PC-9 (cell line): ENCODE data around the gene FOXC2. TPM values are rescaled to one million over a fixed set of nuclear protein-coding genes. Genes with fewer than 3 reads are reported as not detected.

Experiments used
- BruUV-seq: library from RNA; stranded (reverse); fragments of 400-500 nt; replicated peaks from 2 replicates; lab custom pipeline; 2021; lab: Mats Ljungman, UMichigan
- CTCF ChIA-PET: fragments of 300-600 bp; sonication (Branson Sonifier 250); formaldehyde crosslinking; loops from one replicate; lab custom pipeline; 2022; ENCODE audit warnings: antibody characterized with exemption; lab: Charles Lee
- POLR2A ChIA-PET: fragments of 300-600 bp; sonication (Branson Sonifier 250); formaldehyde crosslinking; loops from one replicate; lab custom pipeline; 2022; ENCODE audit warnings: antibody characterized with exemption; ENCODE audit not compliant: unreplicated experiment; lab: Charles Lee
- DNase-seq, 2 experiments: peaks; one replicate each; pipeline versions ENCODE4 v3.0.0 to v3.0.0-alpha.2; 2015 to 2022; ENCODE audit warnings: mixed read lengths in 1 of 2
- H2AFZ ChIP-seq: fragments of 200-600 bp; sonication (generic); 2 replicates; pipeline ENCODE4 v1.8.1; 2017; ENCODE audit warnings: antibody characterized with exemption
- H3F3A ChIP-seq: fragments of 200-600 bp; sonication (generic); 2 replicates; pipeline ENCODE4 v1.8.1; 2017; ENCODE audit warnings: antibody characterized with exemption, mild to moderate bottlenecking, low read depth; ENCODE audit not compliant: insufficient read depth
- H3K27ac ChIP-seq: fragments of 200-600 bp; sonication (generic); 2 replicates; pipeline ENCODE4 v1.6.1; 2016; ENCODE audit warnings: mixed run types
- H3K27me3 ChIP-seq: fragments of 200-600 bp; sonication (generic); 2 replicates; pipeline ENCODE4 v1.6.1; 2016; ENCODE audit warnings: low read depth, mixed run types; ENCODE audit not compliant: insufficient read depth
- H3K36me3 ChIP-seq: fragments of 200-600 bp; sonication (generic); 2 replicates; pipeline ENCODE4 v1.6.1; 2016; ENCODE audit warnings: low read depth, mixed run types
- H3K4me1 ChIP-seq: fragments of 200-600 bp; sonication (generic); replicated peaks from 2 replicates; pipeline ENCODE4 v1.6.1; 2016; ENCODE audit warnings: mixed run types; ENCODE audit not compliant: insufficient read depth
- H3K4me2 ChIP-seq: fragments of 200-600 bp; sonication (generic); 2 replicates; pipeline ENCODE4 v1.6.1; 2017; ENCODE audit warnings: mixed run types
- H3K4me3 ChIP-seq: fragments of 200-600 bp; sonication (generic); 2 replicates; pipeline ENCODE4 v1.6.1; 2016; ENCODE audit warnings: mixed run types
- H3K79me2 ChIP-seq: fragments of 200-600 bp; sonication (generic); 2 replicates; pipeline ENCODE4 v1.6.1; 2017; ENCODE audit warnings: low read depth, mixed run types
- H3K9me2 ChIP-seq: fragments of 200-600 bp; sonication (generic); 2 replicates; pipeline ENCODE4 v1.8.1; 2017; ENCODE audit warnings: mild to moderate bottlenecking; ENCODE audit not compliant: insufficient read depth
- H3K9me3 ChIP-seq: fragments of 200-600 bp; sonication (generic); 2 replicates; pipeline ENCODE4 v1.8.1; 2016; ENCODE audit warnings: low read depth; ENCODE audit not compliant: insufficient read depth
- H4K20me1 ChIP-seq: fragments of 200-600 bp; sonication (generic); 2 replicates; pipeline ENCODE4 v1.8.1; 2017; ENCODE audit not compliant: insufficient read depth
- EZH2 ChIP-seq: fragments of 200-600 bp; sonication (generic); IDR thresholded peaks from 2 replicates; pipeline ENCODE4 v1.8.0; 2017; ENCODE audit warnings: antibody characterized with exemption, low read depth
- intact Hi-C: fragments of 100-400 bp; cut with micrococcal nuclease; formaldehyde crosslinking; loops from one replicate; pipeline ENCODE4 v1.10.0; 2022; ENCODE audit not compliant: unreplicated experiment
- total RNA-seq: library from RNA; stranded (reverse); gene quantifications from 2 replicates; pipeline ENCODE4 v1.2.3, GENCODE V29; 2021
- TF ChIP-seq, protein P1 (sequence below): fragments of 200-600 bp; sonication (generic); conservative IDR thresholded peaks from 2 replicates; pipeline ENCODE4 v1.6.1; 2017; ENCODE audit warnings: mixed run types, antibody characterized with exemption, mild to moderate bottlenecking, moderate library complexity

FOXC2 gene
- total RNA-seq, 1 experiment from 2014 or later, result not detected

- no peaks in the 10 kb centered on the region for H3K4me1 ChIP-seq
- H4K20me1 ChIP-seq, result no peaks in the 10 kb centered on the region
- no peak overlapping the region for H3K27ac ChIP-seq
- no peaks in the 10 kb centered on the region for H3K9me3 ChIP-seq
- TF ChIP-seq, protein P1, sequence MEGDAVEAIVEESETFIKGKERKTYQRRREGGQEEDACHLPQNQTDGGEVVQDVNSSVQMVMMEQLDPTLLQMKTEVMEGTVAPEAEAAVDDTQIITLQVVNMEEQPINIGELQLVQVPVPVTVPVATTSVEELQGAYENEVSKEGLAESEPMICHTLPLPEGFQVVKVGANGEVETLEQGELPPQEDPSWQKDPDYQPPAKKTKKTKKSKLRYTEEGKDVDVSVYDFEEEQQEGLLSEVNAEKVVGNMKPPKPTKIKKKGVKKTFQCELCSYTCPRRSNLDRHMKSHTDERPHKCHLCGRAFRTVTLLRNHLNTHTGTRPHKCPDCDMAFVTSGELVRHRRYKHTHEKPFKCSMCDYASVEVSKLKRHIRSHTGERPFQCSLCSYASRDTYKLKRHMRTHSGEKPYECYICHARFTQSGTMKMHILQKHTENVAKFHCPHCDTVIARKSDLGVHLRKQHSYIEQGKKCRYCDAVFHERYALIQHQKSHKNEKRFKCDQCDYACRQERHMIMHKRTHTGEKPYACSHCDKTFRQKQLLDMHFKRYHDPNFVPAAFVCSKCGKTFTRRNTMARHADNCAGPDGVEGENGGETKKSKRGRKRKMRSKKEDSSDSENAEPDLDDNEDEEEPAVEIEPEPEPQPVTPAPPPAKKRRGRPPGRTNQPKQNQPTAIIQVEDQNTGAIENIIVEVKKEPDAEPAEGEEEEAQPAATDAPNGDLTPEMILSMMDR, result no peak
- TF ChIP-seq EZH2, result no peak
- no peaks in the 10 kb centered on the region for H3K9me2 ChIP-seq
- BruUV-seq, result no TSS peak
- H2AFZ ChIP-seq, result no peak overlapping the region
- H3K27me3 ChIP-seq, result peaks cover 54% of the 10 kb centered on the region
- POLR2A ChIA-PET, result no interaction called here
- H3K4me2 ChIP-seq, result no peak overlapping the region
- no peaks in the 10 kb centered on the region for H3F3A ChIP-seq
- H3K36me3 ChIP-seq, result no peaks in the 10 kb centered on the region
- DNase-seq, result no peak
- CTCF ChIA-PET, result no interaction called here
- H3K4me3 ChIP-seq, result no peak overlapping the region
- H3K79me2 ChIP-seq, result no peaks in the 10 kb centered on the region
- intact Hi-C loops, result loop anchor here (5.0 to 10.0 kb wide), 3 partner anchors 642 to 1205 kb away; partner anchors contain the start of genes KLHDC4 and MAP1LC3B
Observed at GRCh38 chr16:86562356-86562755, 4.3 kb upstream of the FOXC2 start.

DNA sequence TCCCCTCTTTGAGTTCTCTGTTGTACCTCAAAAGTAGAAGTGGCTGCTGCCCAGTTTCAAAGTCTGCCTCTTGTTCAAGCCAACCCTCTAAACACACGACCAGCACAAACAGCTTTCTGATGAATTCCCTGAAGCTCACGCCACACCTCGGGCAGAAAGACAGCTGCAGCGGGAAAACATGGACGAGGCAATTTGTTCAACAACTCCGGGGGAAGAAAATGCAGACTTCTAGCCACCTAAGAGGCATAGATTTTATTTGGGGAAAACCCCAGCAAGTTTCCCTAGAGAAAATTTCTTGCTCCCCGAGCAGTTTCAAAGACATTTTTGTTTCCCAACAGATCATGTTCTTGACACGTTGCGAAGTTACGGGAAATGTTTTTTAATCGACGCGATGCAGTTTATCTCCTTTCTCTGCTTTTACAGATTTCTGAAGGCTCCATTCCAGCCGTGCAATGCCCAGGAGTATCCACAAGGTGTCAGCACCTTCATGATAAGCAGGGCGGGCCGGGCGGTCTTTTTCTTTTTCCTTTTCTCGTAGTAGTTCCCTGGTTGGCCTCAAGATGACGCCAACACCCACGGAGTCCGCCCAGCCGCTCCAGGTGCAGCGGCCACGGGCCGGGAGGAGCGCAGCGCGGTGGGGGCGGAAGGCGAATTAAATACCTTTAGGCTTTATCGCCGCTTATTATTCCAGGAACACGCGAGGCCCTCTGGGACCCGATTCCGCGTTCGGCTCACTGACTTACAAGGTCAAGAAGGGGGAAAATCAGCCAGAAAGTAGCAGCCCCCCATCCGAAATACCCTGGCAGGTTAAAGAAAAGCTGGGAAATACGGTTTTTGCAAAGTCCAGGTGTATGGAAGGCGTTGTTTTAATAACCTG lies 2.9 kb upstream of the FOXC2 start:
- H3K79me2 ChIP-seq, result no peaks in the 10 kb centered on the region
- H3K9me2 ChIP-seq, result no peaks in the 10 kb centered on the region
- peak overlapping the region; percentile 19; the same call in 1 of the 2 replicates for H3K4me3 ChIP-seq
- ChIA-PET POLR2A (no interaction called here), CTCF (interaction anchor here (0.7 to 1.2 kb wide), 4 partner anchors 310 to 1205 kb away, joined by 3 to 7 read pairs (median 4); no protein-coding TSS in a partner anchor)
- H3F3A ChIP-seq, result no peaks in the 10 kb centered on the region
- intact Hi-C loops, result loop anchor here (1.0 to 10.0 kb wide), 4 partner anchors 641 to 1204 kb away; partner anchors contain the start of genes KLHDC4 and MAP1LC3B
- H2AFZ ChIP-seq, result peak overlapping the region; percentile 47
- H3K4me2 ChIP-seq, result peak overlapping the region; percentile 69
- DNase-seq, result peak; percentile 72 to 82
- TF ChIP-seq, protein P1, result peak; percentile 100
- no peak; the same call in 1 of the 2 replicates for TF ChIP-seq EZH2
- no peaks in the 10 kb centered on the region for H4K20me1 ChIP-seq
- no peaks in the 10 kb centered on the region for H3K9me3 ChIP-seq
- H3K36me3 ChIP-seq, result no peaks in the 10 kb centered on the region
- H3K4me1 ChIP-seq, result no peaks in the 10 kb centered on the region
- BruUV-seq, result no TSS peak
- peaks cover 42% of the 10 kb centered on the region for H3K27me3 ChIP-seq
- no peak overlapping the region for H3K27ac ChIP-seq

GRCh38 chr16:86565181-86565631 lies 1.4 kb upstream of the FOXC2 start:
- TF ChIP-seq, protein P1, result no peak
- no peaks in the 10 kb centered on the region for H4K20me1 ChIP-seq
- H2AFZ ChIP-seq, result no peak overlapping the region
- POLR2A ChIA-PET, result interaction anchor here (0.6 kb wide), 1 partner anchor 54 kb away, joined by 3 read pairs; no protein-coding TSS in a partner anchor
- H3F3A ChIP-seq, result no peaks in the 10 kb centered on the region
- H3K27ac ChIP-seq, result no peak overlapping the region
- no peak for DNase-seq
- BruUV-seq, result no TSS peak
- H3K4me1 ChIP-seq, result no peaks in the 10 kb centered on the region
- no peak overlapping the region for H3K4me2 ChIP-seq
- peaks cover 47% of the 10 kb centered on the region for H3K27me3 ChIP-seq
- intact Hi-C loops, result loop anchor here (10.0 kb wide), 1 partner anchor 640 kb away; no protein-coding TSS in a partner anchor
- H3K9me2 ChIP-seq, result no peaks in the 10 kb centered on the region
- H3K36me3 ChIP-seq, result no peaks in the 10 kb centered on the region
- no peaks in the 10 kb centered on the region for H3K79me2 ChIP-seq
- CTCF ChIA-PET, result interaction anchor here (0.8 to 1.2 kb wide), 3 partner anchors 309 to 1071 kb away, joined by 4 to 5 read pairs (median 4); no protein-coding TSS in a partner anchor
- H3K4me3 ChIP-seq, result no peak overlapping the region
- H3K9me3 ChIP-seq, result no peaks in the 10 kb centered on the region
